ENCODE measurements around the gene FBXL14. TPM values are rescaled to one million over a fixed set of nuclear protein-coding genes. Genes with fewer than 3 reads are reported as not detected.

The FBXL14 gene
- 10 to 100 TPM; 14.5 to 30.9 (median 21.4) TPM for total RNA-seq

- peak within 1 kb of the TSS; percentile 53 to 79 (median 62) for H3K4me3 ChIP-seq (replicated peaks in 1 of 3)
- no peak for TF ChIP-seq CTCF (IDR thresholded peaks at IDR 0.05)
- TF ChIP-seq POLR2A (IDR thresholded peaks at IDR 0.05) = peak; percentile 18 to 73
- intact Hi-C loops (cut with DNase I) = no loop called here
- H3K9me3 ChIP-seq = no peaks in the 10 kb centered on the region
- peak; percentile 93 for DNase-seq
- WGBS, 2 donors = 0% methylated on average over 9 of the region's 115 CpGs
- H3K36me3 ChIP-seq = no peaks in the 10 kb centered on the region
- peak within 1 kb of the TSS; percentile 83 to 97 (median 86) for H3K27ac ChIP-seq
- peaks cover 41 to 42% of the 10 kb centered on the region in 2 donors for H3K4me1 ChIP-seq
- no peaks in the 10 kb centered on the region for H3K27me3 ChIP-seq
These were observed at the start of gene FBXL14 for GRCh38 chr12:1594261-1595025. Gene FBXL14 (minus strand): TSS chr12:1594581. CDS start chr12:1594066, 515 bp downstream.

- 46 to 72% methylated on average over 7 of the region's 7 CpGs for WGBS, 2 donors
- peaks cover 0 to 4% of the 10 kb centered on the region in 2 donors for H3K4me1 ChIP-seq
These were observed 49.6 kb upstream of the FBXL14 start for GRCh38 chr12:1643905-1644533.

GRCh38 chr12:1643043-1643442 is 48.7 kb upstream of the FBXL14 start:
- no peaks in the 10 kb centered on the region for H3K36me3 ChIP-seq
- peaks cover 0 to 4% of the 10 kb centered on the region in 2 donors for H3K4me1 ChIP-seq
- H3K27me3 ChIP-seq = no peaks in the 10 kb centered on the region
- WGBS, 2 donors = 90 to 91% methylated on average over 9 of the region's 9 CpGs
- intact Hi-C loops (cut with DNase I) = no loop called here
- H3K9me3 ChIP-seq = no peaks in the 10 kb centered on the region
- no peak for TF ChIP-seq POLR2A (IDR thresholded peaks at IDR 0.05)
- no peak for TF ChIP-seq CTCF (IDR thresholded peaks at IDR 0.05)
- H3K27ac ChIP-seq = no peak overlapping the region
- no peak for DNase-seq
- no peak overlapping the region for H3K4me3 ChIP-seq (replicated peaks in 1 of 3)

More at GRCh38 chr12:1643905-1644533, 49.6 kb upstream of the FBXL14 start:
- TF ChIP-seq CTCF (IDR thresholded peaks at IDR 0.05) (no peak), POLR2A (IDR thresholded peaks at IDR 0.05) (no peak)
- no peak for DNase-seq
- no peak overlapping the region for H3K27ac ChIP-seq
- H3K27me3 ChIP-seq = no peaks in the 10 kb centered on the region
- H3K4me3 ChIP-seq (replicated peaks in 1 of 3) = no peak overlapping the region
- H3K36me3 ChIP-seq = no peaks in the 10 kb centered on the region
- intact Hi-C loops (cut with DNase I) = no loop called here
- no peaks in the 10 kb centered on the region for H3K9me3 ChIP-seq

GRCh38 chr12:1642513-1642912 is 48.1 kb upstream of the FBXL14 start:
- TF ChIP-seq CTCF (IDR thresholded peaks at IDR 0.05) = no peak
- TF ChIP-seq POLR2A (IDR thresholded peaks at IDR 0.05) = no peak
- intact Hi-C loops (cut with DNase I) = no loop called here
- WGBS, 2 donors = 81 to 93% methylated on average over 7 of the region's 7 CpGs
- H3K36me3 ChIP-seq = no peaks in the 10 kb centered on the region
- no peak for DNase-seq
- H3K9me3 ChIP-seq = no peaks in the 10 kb centered on the region
- H3K27me3 ChIP-seq = no peaks in the 10 kb centered on the region
- H3K4me1 ChIP-seq = peaks cover 0 to 4% of the 10 kb centered on the region in 2 donors
- H3K4me3 ChIP-seq (replicated peaks in 1 of 3) = no peak overlapping the region
- no peak overlapping the region for H3K27ac ChIP-seq
